Prostate gland (tissue), 2 donors: ENCODE measurements around the gene CATSPER1. TPM values are rescaled to one million over a fixed set of nuclear protein-coding genes. Genes with fewer than 3 reads are reported as not detected.

Experiments
- DNase-seq: peaks from one replicate; pipeline ENCODE4 v3.0.0-alpha.2; 2019; ENCODE audit warnings: low spot score
- H3K27ac ChIP-seq, 2 donors: fragments of 200-600 bp; sonication (generic); 2 replicates each; pipeline ENCODE4 v1.5.1; 2017 to 2019
- H3K27me3 ChIP-seq: fragments of 200-600 bp; sonication (generic); replicated peaks from 2 replicates; pipeline ENCODE4 v1.5.1; 2019; ENCODE audit not compliant: insufficient read depth
- H3K36me3 ChIP-seq, 2 donors: fragments of 200-600 bp; sonication (generic); 1 replicate in 1 of 2; 2 replicates in 1 of 2; pipeline versions ENCODE4 v1.5.1 to v1.8.1; 2017 to 2019
- H3K4me1 ChIP-seq: fragments of 200-600 bp; sonication (generic); replicated peaks from 2 replicates; pipeline ENCODE4 v1.5.1; 2019
- H3K4me3 ChIP-seq, 2 donors: fragments of 200-600 bp; sonication (generic); 2 replicates each; pipeline ENCODE4 v1.5.1; 2017 to 2019
- H3K9me3 ChIP-seq: fragments of 200-600 bp; sonication (generic); 2 replicates; pipeline ENCODE4 v1.5.1; 2017
- POLR2A ChIP-seq: fragments of 450-650 bp; IDR thresholded peaks from one replicate; pipeline ENCODE4 v1.6.1; 2016; ENCODE audit warnings: antibody characterized with exemption, mild to moderate bottlenecking
- POLR2AphosphoS5 ChIP-seq: sonication (generic); formaldehyde crosslinking; IDR thresholded peaks from one replicate; pipeline ENCODE4 v1.6.1; 2017; ENCODE audit warnings: antibody characterized with exemption
- WGBS: methylation state at CpG from one replicate; pipeline ENCODE4 v1.1.5; 2018; 5-methylcytosine and 5-hydroxymethylcytosine counted together
- intact Hi-C: fragments of 100-400 bp; cut with DNase I; formaldehyde crosslinking; loops from one replicate; pipeline ENCODE4 v1.14.2; 2022
- total RNA-seq, 2 donors: library from RNA; depleted of rRNA; stranded (reverse); fragments of >200 nt; gene quantifications; one replicate each; pipeline ENCODE4 v1.1.0, GENCODE V29; 2016
- TF ChIP-seq, protein P1 (sequence below), 4 experiments: fragments of 200-600 bp in 2 of 4; fragments of 450-650 bp in 2 of 4; sonication (generic) in 2 of 4; IDR thresholded peaks; 1 replicate in 3 of 4; 2 replicates in 1 of 4; pipeline ENCODE4 v1.5.1; 2016 to 2019; ENCODE audit warnings: antibody characterized with exemption in 4 of 4, mild to moderate bottlenecking in 2 of 4, moderate library complexity in 2 of 4

Gene CATSPER1
- total RNA-seq, 2 donors from 2014 or later = 0.85 TPM; not detected in 1

- no peak overlapping the region for H3K27ac ChIP-seq
- H3K27me3 ChIP-seq = no peaks in the 10 kb centered on the region
- intact Hi-C loops = no loop called here
- WGBS = 88% methylated on average over 4 of the region's 4 CpGs
- no peak for DNase-seq
- peaks cover 5 to 6% of the 10 kb centered on the region in 2 donors for H3K36me3 ChIP-seq
- H3K4me1 ChIP-seq = peaks cover 9% of the 10 kb centered on the region
- no peak overlapping the region for H3K4me3 ChIP-seq
- TF ChIP-seq POLR2A (no peak), POLR2AphosphoS5 (no peak)
- TF ChIP-seq, protein P1, sequence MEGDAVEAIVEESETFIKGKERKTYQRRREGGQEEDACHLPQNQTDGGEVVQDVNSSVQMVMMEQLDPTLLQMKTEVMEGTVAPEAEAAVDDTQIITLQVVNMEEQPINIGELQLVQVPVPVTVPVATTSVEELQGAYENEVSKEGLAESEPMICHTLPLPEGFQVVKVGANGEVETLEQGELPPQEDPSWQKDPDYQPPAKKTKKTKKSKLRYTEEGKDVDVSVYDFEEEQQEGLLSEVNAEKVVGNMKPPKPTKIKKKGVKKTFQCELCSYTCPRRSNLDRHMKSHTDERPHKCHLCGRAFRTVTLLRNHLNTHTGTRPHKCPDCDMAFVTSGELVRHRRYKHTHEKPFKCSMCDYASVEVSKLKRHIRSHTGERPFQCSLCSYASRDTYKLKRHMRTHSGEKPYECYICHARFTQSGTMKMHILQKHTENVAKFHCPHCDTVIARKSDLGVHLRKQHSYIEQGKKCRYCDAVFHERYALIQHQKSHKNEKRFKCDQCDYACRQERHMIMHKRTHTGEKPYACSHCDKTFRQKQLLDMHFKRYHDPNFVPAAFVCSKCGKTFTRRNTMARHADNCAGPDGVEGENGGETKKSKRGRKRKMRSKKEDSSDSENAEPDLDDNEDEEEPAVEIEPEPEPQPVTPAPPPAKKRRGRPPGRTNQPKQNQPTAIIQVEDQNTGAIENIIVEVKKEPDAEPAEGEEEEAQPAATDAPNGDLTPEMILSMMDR (IDR thresholded peaks at IDR 0.05) = no peak
- no peaks in the 10 kb centered on the region for H3K9me3 ChIP-seq
Measured at GRCh38 chr11:66004186-66004585, 22.1 kb downstream of the CATSPER1 start.

DNA sequence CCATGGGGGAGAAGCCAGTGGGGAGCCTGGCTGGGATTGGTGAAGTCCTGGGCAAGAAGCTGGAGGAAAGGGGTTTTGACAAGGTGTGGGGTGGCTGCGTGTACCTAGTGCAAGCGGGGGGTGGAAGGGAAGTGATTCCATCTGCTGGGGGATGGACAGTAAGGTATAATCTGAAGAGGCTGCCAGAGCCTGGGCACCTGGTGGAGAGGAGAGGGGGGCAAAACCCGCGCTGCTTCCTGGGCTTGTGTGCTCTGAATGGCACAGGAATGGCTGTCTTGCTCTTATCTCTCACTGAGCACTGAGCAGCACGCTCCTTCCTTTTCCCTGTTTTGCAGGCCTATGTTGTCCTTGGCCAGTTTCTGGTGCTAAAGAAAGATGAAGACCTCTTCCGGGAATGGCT lies 23.0 kb downstream of the CATSPER1 start:
- intact Hi-C loops = loop anchor here (2.0 kb wide), 3 partner anchors 42 to 142 kb away; partner anchors contain the start of genes GAL3ST3, MUS81 and SART1
- no peak for DNase-seq
- peak overlapping the region; percentile 72 to 86 for H3K4me3 ChIP-seq
- WGBS = 66% methylated on average over 6 of the region's 6 CpGs
- H3K27me3 ChIP-seq = no peaks in the 10 kb centered on the region
- peaks cover 9% of the 10 kb centered on the region for H3K4me1 ChIP-seq
- no peaks in the 10 kb centered on the region for H3K9me3 ChIP-seq
- TF ChIP-seq POLR2AphosphoS5 (no peak), POLR2A (no peak)
- TF ChIP-seq, protein P1 (IDR thresholded peaks at IDR 0.05) = no peak
- H3K36me3 ChIP-seq = peaks cover 6 to 8% of the 10 kb centered on the region in 2 donors
- H3K27ac ChIP-seq = peak overlapping the region; percentile 96 to 97

DNA sequence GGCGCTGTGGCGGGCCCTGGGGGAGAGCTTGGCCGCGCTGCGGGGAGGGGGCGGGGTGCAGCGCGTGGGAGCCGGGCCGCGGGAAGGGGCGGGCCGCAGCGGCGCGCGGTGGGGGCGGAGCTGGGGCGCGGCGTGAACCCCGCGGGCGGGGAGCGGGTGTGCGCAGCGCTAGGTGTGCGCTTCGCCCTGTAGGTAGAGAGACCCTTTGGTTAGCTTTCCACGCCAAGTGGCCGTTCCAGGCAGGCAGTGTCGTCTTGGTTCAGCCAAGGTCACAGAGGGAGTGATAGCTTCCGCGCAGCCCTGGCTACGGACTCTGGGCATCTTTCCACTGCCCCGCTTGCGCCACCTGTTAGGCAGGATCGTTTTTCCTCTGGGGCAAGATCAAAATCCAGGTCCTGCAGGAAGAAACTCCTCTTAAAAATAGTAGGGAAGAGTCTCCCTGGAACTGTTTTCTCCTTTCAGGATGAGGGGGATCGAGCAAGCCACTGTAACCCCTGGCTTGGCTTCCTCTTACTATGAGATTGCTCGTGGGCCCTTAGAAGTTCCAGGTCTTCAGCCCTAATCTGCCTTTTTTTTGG lies 23.5 kb downstream of the CATSPER1 start:
- intact Hi-C loops = loop anchor here (2.0 kb wide), 3 partner anchors 42 to 142 kb away; partner anchors contain the start of genes GAL3ST3, MUS81 and SART1
- peak; percentile 69 for DNase-seq
- Histone ChIP-seq H3K4me3 (peak overlapping the region; percentile 72 to 86), H3K27me3 (no peaks in the 10 kb centered on the region), H3K27ac (peak overlapping the region; percentile 96 to 97), H3K36me3 (peaks cover 6 to 13% of the 10 kb centered on the region in 2 donors), H3K9me3 (no peaks in the 10 kb centered on the region), H3K4me1 (peaks cover 9% of the 10 kb centered on the region)
- no peak for TF ChIP-seq POLR2AphosphoS5
- TF ChIP-seq, protein P1 (IDR thresholded peaks at IDR 0.05) = peak in 2 of 4 experiments; percentile 27
- no peak for TF ChIP-seq POLR2A
- under 1% methylated on average over 32 of the region's 40 CpGs for WGBS

GRCh38 chr11:66001942-66002647 lies 24.2 kb downstream of the CATSPER1 start, which contains the start of the genes BANF1 and EIF1AD:
BANF1 (plus strand) TSS chr11:66002503; CDS start chr11:66003251, 748 bp downstream.
EIF1AD (minus strand) TSS chr11:66002157; CDS start chr11:66000389, 1,768 bp downstream.
- H3K4me1 ChIP-seq = peaks cover 9% of the 10 kb centered on the region

More at GRCh38 chr11:66001942-66002647, 24.2 kb downstream of the CATSPER1 start, which contains the start of the genes BANF1 and EIF1AD:
- no peaks in the 10 kb centered on the region for H3K27me3 ChIP-seq
- intact Hi-C loops = loop anchor here (2.0 kb wide), 3 partner anchors 41 to 141 kb away; partner anchors contain the start of genes GAL3ST3, MUS81 and SART1
- no peaks in the 10 kb centered on the region for H3K9me3 ChIP-seq
- peak within 1 kb of the TSS; percentile 72 to 86 for H3K4me3 ChIP-seq
- peaks cover 6 to 19% of the 10 kb centered on the region in 2 donors for H3K36me3 ChIP-seq
- DNase-seq = peak; percentile 94
- peak within 1 kb of the TSS; percentile 96 to 97 for H3K27ac ChIP-seq
- under 1% methylated on average over 55 of the region's 55 CpGs for WGBS
- TF ChIP-seq POLR2AphosphoS5 = peak; percentile 93
- TF ChIP-seq POLR2A = peak; percentile 20
- TF ChIP-seq, protein P1 (IDR thresholded peaks at IDR 0.05) = peak in 1 of 4 experiments; percentile 16
